RWPE2 (cell line): Measurements from ENCODE around the gene DNAJC18.
A peak's percentile ranks its signal among the peaks of the same experiment; 100 is the strongest.

Experiments used
- ATAC-seq: fragments of 200-7000 bp; cut with Tn5 transposase; 3 replicates; pipeline ENCODE4 v1.9.1; 2021; ENCODE audit warnings: low read depth
- DNase-seq: peaks from one replicate; pipeline ENCODE4 v3.0.0-alpha.2; 2020; ENCODE audit warnings: low spot score
- H3K27ac ChIP-seq: fragments of 450-650 bp; 2 replicates; pipeline ENCODE4 v1.5.1; 2017; ENCODE audit warnings: mild to moderate bottlenecking; ENCODE audit not compliant: poor library complexity, severe bottlenecking
- H3K27me3 ChIP-seq: fragments of 250-450 bp; sonication (Bioruptor Pico); 2 replicates; pipeline ENCODE4 v1.5.1; 2021; ENCODE audit warnings: mild to moderate bottlenecking, moderate library complexity; ENCODE audit not compliant: insufficient read depth, poor library complexity, severe bottlenecking
- H3K36me3 ChIP-seq: fragments of 250-450 bp; sonication (Bioruptor Pico); 2 replicates; pipeline ENCODE4 v1.5.1; 2020; ENCODE audit warnings: low read depth, mild to moderate bottlenecking, moderate library complexity
- H3K4me1 ChIP-seq: fragments of 250-450 bp; sonication (Bioruptor Pico); 2 replicates; pipeline ENCODE4 v1.5.1; 2021; ENCODE audit warnings: mild to moderate bottlenecking, moderate library complexity; ENCODE audit not compliant: insufficient read depth, poor library complexity, severe bottlenecking
- H3K4me3 ChIP-seq: fragments of 250-450 bp; sonication (Bioruptor Pico); 2 replicates; pipeline ENCODE4 v1.5.1; 2021; ENCODE audit warnings: mild to moderate bottlenecking, moderate library complexity; ENCODE audit not compliant: severe bottlenecking
- H3K9me3 ChIP-seq: fragments of 250-450 bp; sonication (Bioruptor Pico); 2 replicates; pipeline ENCODE4 v1.5.1; 2021; ENCODE audit warnings: mild to moderate bottlenecking, moderate library complexity; ENCODE audit not compliant: severe bottlenecking
- CTCF ChIP-seq: fragments of 450-650 bp; IDR thresholded peaks from one replicate; pipeline ENCODE4 v1.5.1; 2017; ENCODE audit warnings: mild to moderate bottlenecking, moderate library complexity; ENCODE audit not compliant: poor library complexity, severe bottlenecking

DNAJC18 gene

GRCh38 chr5:139474890-139475791 lies 35.8 kb upstream of the DNAJC18 start:
- ATAC-seq (peak; percentile 28; the same call in 2 of the 3 replicates), DNase-seq (no peak)
- Histone ChIP-seq H3K36me3 (peaks cover 17% of the 10 kb centered on the region), H3K4me3 (no peak overlapping the region), H3K4me1 (peaks cover 18% of the 10 kb centered on the region), H3K27ac (no peak overlapping the region), H3K9me3 (no peaks in the 10 kb centered on the region), H3K27me3 (no peaks in the 10 kb centered on the region)
- no peak for TF ChIP-seq CTCF

- H3K27ac ChIP-seq = peak overlapping the region; percentile 50
Observed at GRCh38 chr5:139473565-139473964, 34.2 kb upstream of the DNAJC18 start.

GRCh38 chr5:139473105-139473504 lies 33.8 kb upstream of the DNAJC18 start:
- Histone ChIP-seq H3K36me3 (peaks cover 7% of the 10 kb centered on the region; the same call in 1 of the 2 replicates), H3K4me3 (no peak overlapping the region), H3K27ac (peak overlapping the region; percentile 50), H3K27me3 (no peaks in the 10 kb centered on the region), H3K9me3 (no peaks in the 10 kb centered on the region), H3K4me1 (peaks cover 18% of the 10 kb centered on the region)
- peak; percentile 17 for ATAC-seq
- no peak for TF ChIP-seq CTCF
- DNase-seq = no peak

More at GRCh38 chr5:139473565-139473964, 34.2 kb upstream of the DNAJC18 start:
- H3K27me3 ChIP-seq = no peaks in the 10 kb centered on the region
- H3K9me3 ChIP-seq = no peaks in the 10 kb centered on the region
- TF ChIP-seq CTCF = peak; percentile 16
- peaks cover 9% of the 10 kb centered on the region for H3K36me3 ChIP-seq
- ATAC-seq (peak; percentile 56), DNase-seq (no peak)
- H3K4me1 ChIP-seq = peaks cover 18% of the 10 kb centered on the region
- no peak overlapping the region for H3K4me3 ChIP-seq

- no peak for DNase-seq
- H3K27ac ChIP-seq = peak overlapping the region; percentile 50
- no peak overlapping the region for H3K4me3 ChIP-seq
- H3K4me1 ChIP-seq = peaks cover 18% of the 10 kb centered on the region
- no peaks in the 10 kb centered on the region for H3K27me3 ChIP-seq
- H3K36me3 ChIP-seq = peaks cover 7% of the 10 kb centered on the region; the same call in 1 of the 2 replicates
- ATAC-seq = no peak
- no peaks in the 10 kb centered on the region for H3K9me3 ChIP-seq
- TF ChIP-seq CTCF = no peak
Observed at GRCh38 chr5:139472386-139473030, 33.2 kb upstream of the DNAJC18 start.
